NCI-H2029 (cell line): ENCODE results near the gene HLCS.
A peak's percentile ranks its signal among the peaks of the same experiment; 100 is the strongest.

Source experiments
- DNase-seq: peaks from one replicate; lab custom pipeline; 2025; lab: John Stamatoyannopoulos, UW

Gene HLCS

GRCh38 chr21:36881228-36881627 is 85.2 kb downstream of the HLCS start:
- no peak for DNase-seq

- no peak for DNase-seq
Observed at GRCh38 chr21:36879827-36880226, 86.6 kb downstream of the HLCS start.

GRCh38 chr21:36877741-36878140 is 88.7 kb downstream of the HLCS start:
- no peak for DNase-seq

- no peak for DNase-seq
Observed at GRCh38 chr21:36874665-36875064, 91.8 kb downstream of the HLCS start.

- DNase-seq, result no peak
Observed at GRCh38 chr21:36873513-36873912, 93.0 kb downstream of the HLCS start.

- DNase-seq, result no peak
Observed at GRCh38 chr21:36867291-36867905, 99.1 kb downstream of the HLCS start.

- no peak for DNase-seq
Observed at GRCh38 chr21:36866419-36866818, 100.0 kb downstream of the HLCS start.

- DNase-seq, result no peak
Observed at GRCh38 chr21:36864974-36865373, 101.5 kb downstream of the HLCS start.

- no peak for DNase-seq
Observed at GRCh38 chr21:36863260-36863659, 103.2 kb downstream of the HLCS start.

GRCh38 chr21:36861595-36862323 is 104.7 kb downstream of the HLCS start:
- DNase-seq, result no peak

- no peak for DNase-seq
Observed at GRCh38 chr21:36860736-36861594, 105.5 kb downstream of the HLCS start.

- peak; percentile 69 for DNase-seq
Observed at GRCh38 chr21:36859744-36860501, 106.5 kb downstream of the HLCS start.

GRCh38 chr21:36858320-36858957 is 108.0 kb downstream of the HLCS start:
- no peak for DNase-seq

- no peak for DNase-seq
Observed at GRCh38 chr21:36856643-36857042, 109.8 kb downstream of the HLCS start.

- DNase-seq, result peak; percentile 34
Observed at GRCh38 chr21:36854391-36854790, 112.1 kb downstream of the HLCS start.

GRCh38 chr21:36852864-36853263 is 113.6 kb downstream of the HLCS start:
- no peak for DNase-seq

GRCh38 chr21:36852293-36852692 is 114.2 kb downstream of the HLCS start:
- DNase-seq, result no peak

- DNase-seq, result no peak
Observed at GRCh38 chr21:36851121-36851520, 115.3 kb downstream of the HLCS start.

- no peak for DNase-seq
Observed at GRCh38 chr21:36850372-36850771, 116.1 kb downstream of the HLCS start.

GRCh38 chr21:36849461-36850105 is 116.9 kb downstream of the HLCS start:
- DNase-seq, result peak; percentile 31

- no peak for DNase-seq
Observed at GRCh38 chr21:36848730-36849274, 117.7 kb downstream of the HLCS start.
